OCI-LY7 (cell line): Measurements from ENCODE around the gene RCVRN. TPM values are rescaled to one million over a fixed set of nuclear protein-coding genes. Genes with fewer than 3 reads are reported as not detected.

Source experiments
- BruUV-seq: library from RNA; stranded (reverse); fragments of 400-500 nt; replicated peaks from 2 replicates; lab custom pipeline; 2021; lab: Mats Ljungman, UMichigan
- CTCF ChIA-PET: fragments of 300-600 bp; sonication (Branson Sonifier 250); formaldehyde crosslinking; loops from one replicate; lab custom pipeline; 2022; ENCODE audit warnings: antibody characterized with exemption; ENCODE audit not compliant: unreplicated experiment; lab: Charles Lee
- POLR2A ChIA-PET: fragments of 300-600 bp; sonication (Branson Sonifier 250); formaldehyde crosslinking; loops from one replicate; lab custom pipeline; 2022; ENCODE audit warnings: antibody characterized with exemption; lab: Charles Lee
- DNase-seq: peaks from one replicate; pipeline ENCODE4 v3.0.0-alpha.2; 2015; ENCODE audit warnings: low spot score
- H2AFZ ChIP-seq: fragments of 200-600 bp; sonication (generic), shearing (Covaris generic); 2 replicates; pipeline ENCODE4 v1.6.1; 2014; ENCODE audit warnings: mild to moderate bottlenecking, antibody characterized with exemption, low read length, moderate library complexity
- H3K27ac ChIP-seq: fragments of 200-600 bp; sonication (generic); 2 replicates; pipeline ENCODE4 v1.5.1; 2014; ENCODE audit warnings: mixed run types, low read depth, mild to moderate bottlenecking, moderate library complexity, low read length, inconsistent platforms; ENCODE audit not compliant: poor library complexity, severe bottlenecking
- H3K36me3 ChIP-seq: fragments of 200-600 bp; sonication (generic); 2 replicates; pipeline ENCODE4 v1.6.1; 2014; ENCODE audit warnings: mild to moderate bottlenecking, antibody characterized with exemption, low read length, moderate library complexity, mixed read lengths; ENCODE audit not compliant: insufficient read depth
- H3K4me1 ChIP-seq: fragments of 200-600 bp; sonication (generic); 2 replicates; pipeline ENCODE4 v1.5.1; 2014; ENCODE audit warnings: mild to moderate bottlenecking, low read length; ENCODE audit not compliant: insufficient read depth, poor library complexity, severe bottlenecking
- H3K4me2 ChIP-seq: fragments of 200-600 bp; sonication (generic); 2 replicates; pipeline ENCODE4 v1.6.1; 2014; ENCODE audit warnings: mild to moderate bottlenecking, low read length
- H3K4me3 ChIP-seq: fragments of 200-600 bp; sonication (generic); 2 replicates; pipeline ENCODE4 v1.5.1; 2014; ENCODE audit warnings: mild to moderate bottlenecking, low read depth, low read length; ENCODE audit not compliant: poor library complexity, severe bottlenecking
- H3K79me2 ChIP-seq: fragments of 200-600 bp; sonication (generic); 2 replicates; pipeline ENCODE4 v1.6.1; 2016; ENCODE audit warnings: low read depth, mild to moderate bottlenecking, low read length, moderate library complexity, mixed read lengths; ENCODE audit not compliant: insufficient read depth
- H3K9me2 ChIP-seq: fragments of 200-600 bp; sonication (generic); 2 replicates; pipeline ENCODE4 v1.6.1; 2016; ENCODE audit warnings: mild to moderate bottlenecking, low read length, mixed read lengths; ENCODE audit not compliant: insufficient read depth
- H3K9me3 ChIP-seq: fragments of 200-600 bp; sonication (generic); 2 replicates; pipeline ENCODE4 v1.6.1; 2014; ENCODE audit warnings: mild to moderate bottlenecking, mixed run types, low read length, mixed read lengths
- H4K20me1 ChIP-seq: fragments of 200-600 bp; sonication (generic); 2 replicates; pipeline ENCODE4 v1.6.1; 2014; ENCODE audit warnings: mild to moderate bottlenecking, antibody characterized with exemption, low read length, moderate library complexity, mixed read lengths; ENCODE audit not compliant: insufficient read depth
- EZH2phosphoT487 ChIP-seq: fragments of 200-600 bp; sonication (generic); IDR thresholded peaks from 2 replicates; pipeline ENCODE4 v1.6.1; 2018; ENCODE audit warnings: low read depth, borderline replicate concordance, mild to moderate bottlenecking, mixed run types, antibody characterized with exemption, low read length, moderate library complexity, mixed read lengths
- intact Hi-C: fragments of 100-400 bp; cut with micrococcal nuclease; formaldehyde crosslinking; loops from one replicate; pipeline ENCODE4 v1.10.0; 2022; ENCODE audit not compliant: unreplicated experiment
- total RNA-seq, 2 experiments: library from RNA; depleted of rRNA in 1 of 2; stranded (reverse); fragments of >200 nt in 1 of 2; shearing (Covaris generic) in 1 of 2; gene quantifications; 2 replicates each; pipeline ENCODE4 v1.2.3, GENCODE V29; 2014 to 2022
- TF ChIP-seq, protein P1 (sequence below): fragments of 200-600 bp; sonication (generic); conservative IDR thresholded peaks from 2 replicates; pipeline ENCODE4 v1.5.1; 2014; ENCODE audit warnings: mild to moderate bottlenecking, antibody characterized with exemption, low read length, moderate library complexity, mixed read lengths

The RCVRN gene
- total RNA-seq, 2 experiments from 2014 or later = not detected

GRCh38 chr17:9912121-9913099, 7.3 kb upstream of the RCVRN start:
- H2AFZ ChIP-seq = no peak overlapping the region
- intact Hi-C loops = no loop called here
- no peak for TF ChIP-seq EZH2phosphoT487
- TF ChIP-seq, protein P1, sequence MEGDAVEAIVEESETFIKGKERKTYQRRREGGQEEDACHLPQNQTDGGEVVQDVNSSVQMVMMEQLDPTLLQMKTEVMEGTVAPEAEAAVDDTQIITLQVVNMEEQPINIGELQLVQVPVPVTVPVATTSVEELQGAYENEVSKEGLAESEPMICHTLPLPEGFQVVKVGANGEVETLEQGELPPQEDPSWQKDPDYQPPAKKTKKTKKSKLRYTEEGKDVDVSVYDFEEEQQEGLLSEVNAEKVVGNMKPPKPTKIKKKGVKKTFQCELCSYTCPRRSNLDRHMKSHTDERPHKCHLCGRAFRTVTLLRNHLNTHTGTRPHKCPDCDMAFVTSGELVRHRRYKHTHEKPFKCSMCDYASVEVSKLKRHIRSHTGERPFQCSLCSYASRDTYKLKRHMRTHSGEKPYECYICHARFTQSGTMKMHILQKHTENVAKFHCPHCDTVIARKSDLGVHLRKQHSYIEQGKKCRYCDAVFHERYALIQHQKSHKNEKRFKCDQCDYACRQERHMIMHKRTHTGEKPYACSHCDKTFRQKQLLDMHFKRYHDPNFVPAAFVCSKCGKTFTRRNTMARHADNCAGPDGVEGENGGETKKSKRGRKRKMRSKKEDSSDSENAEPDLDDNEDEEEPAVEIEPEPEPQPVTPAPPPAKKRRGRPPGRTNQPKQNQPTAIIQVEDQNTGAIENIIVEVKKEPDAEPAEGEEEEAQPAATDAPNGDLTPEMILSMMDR = no peak
- no peak overlapping the region for H3K4me2 ChIP-seq
- H3K4me1 ChIP-seq = no peaks in the 10 kb centered on the region
- BruUV-seq = no TSS peak
- H3K9me2 ChIP-seq = no peaks in the 10 kb centered on the region
- H3K36me3 ChIP-seq = no peaks in the 10 kb centered on the region
- H3K79me2 ChIP-seq = no peaks in the 10 kb centered on the region
- no peak for DNase-seq
- POLR2A ChIA-PET = no interaction called here
- CTCF ChIA-PET = no interaction called here
- no peak overlapping the region for H3K4me3 ChIP-seq
- no peaks in the 10 kb centered on the region for H4K20me1 ChIP-seq
- no peaks in the 10 kb centered on the region for H3K9me3 ChIP-seq
- no peak overlapping the region for H3K27ac ChIP-seq

- Histone ChIP-seq H2AFZ (no peak overlapping the region), H3K9me3 (no peaks in the 10 kb centered on the region), H3K79me2 (no peaks in the 10 kb centered on the region), H3K27ac (no peak overlapping the region), H3K36me3 (no peaks in the 10 kb centered on the region), H3K4me2 (no peak overlapping the region), H4K20me1 (no peaks in the 10 kb centered on the region), H3K4me3 (no peak overlapping the region), H3K9me2 (no peaks in the 10 kb centered on the region), H3K4me1 (no peaks in the 10 kb centered on the region)
- no TSS peak for BruUV-seq
- no peak for TF ChIP-seq EZH2phosphoT487
- TF ChIP-seq, protein P1 = no peak
- POLR2A ChIA-PET = no interaction called here
- intact Hi-C loops = no loop called here
- DNase-seq = no peak
- CTCF ChIA-PET = no interaction called here
These were observed 6.0 kb upstream of the RCVRN start for GRCh38 chr17:9911089-9911488.

DNA sequence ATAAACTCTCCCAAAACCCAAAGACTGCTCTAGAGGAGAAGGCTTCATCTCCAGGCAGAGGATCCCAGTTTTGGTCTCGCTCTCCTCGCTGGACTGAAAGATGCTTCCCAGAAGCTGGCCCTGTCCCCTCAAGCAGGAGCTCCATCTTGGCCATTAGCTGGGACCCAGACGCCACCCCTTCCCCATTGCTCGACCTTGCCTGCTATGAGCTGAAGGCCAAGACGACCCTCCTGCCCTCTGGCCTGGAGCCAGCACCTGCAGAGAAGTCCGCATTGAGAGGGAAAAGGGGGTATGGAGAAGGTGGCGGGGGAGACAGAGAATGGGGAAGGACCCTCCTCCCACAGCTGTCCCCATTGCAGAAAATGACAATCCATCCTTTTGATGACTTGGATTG, 3.6 kb upstream of the RCVRN start:
- Histone ChIP-seq H3K4me3 (no peak overlapping the region), H2AFZ (no peak overlapping the region), H3K9me3 (no peaks in the 10 kb centered on the region), H3K36me3 (no peaks in the 10 kb centered on the region), H3K9me2 (no peaks in the 10 kb centered on the region), H3K27ac (no peak overlapping the region), H3K4me2 (no peak overlapping the region), H3K4me1 (no peaks in the 10 kb centered on the region), H3K79me2 (no peaks in the 10 kb centered on the region), H4K20me1 (no peaks in the 10 kb centered on the region)
- BruUV-seq = no TSS peak
- ChIA-PET POLR2A (no interaction called here), CTCF (no interaction called here)
- no peak for TF ChIP-seq EZH2phosphoT487
- TF ChIP-seq, protein P1 = no peak
- intact Hi-C loops = no loop called here
- DNase-seq = no peak
